Thyroid gland (tissue), 4 donors: ENCODE measurements around the gene KAZN. TPM values are rescaled to one million over a fixed set of nuclear protein-coding genes. Genes with fewer than 3 reads are reported as not detected.

Experiments used
- DNase-seq, 2 donors: peaks; one replicate each; pipeline ENCODE4 v3.0.0-alpha.2; 2019
- H3K27ac ChIP-seq, 3 donors: fragments of 200-600 bp; sonication (generic); 1 replicate in 2 of 3; 2 replicates in 1 of 3; pipeline ENCODE4 v1.5.1; 2016 to 2019; ENCODE audit warnings: mild to moderate bottlenecking in 1 of 3, moderate library complexity in 1 of 3
- H3K27me3 ChIP-seq: fragments of 200-600 bp; sonication (generic); one replicate; pipeline ENCODE4 v1.5.1; 2019
- H3K36me3 ChIP-seq, 2 donors: fragments of 200-600 bp; sonication (generic); one replicate each; pipeline ENCODE4 v1.5.1; 2016 to 2019
- H3K4me1 ChIP-seq, 2 donors: fragments of 200-600 bp; sonication (generic); one replicate each; pipeline ENCODE4 v1.5.1; 2017 to 2019
- H3K4me3 ChIP-seq, 3 donors: fragments of 200-600 bp; sonication (generic); replicated peaks in 1 of 3; 1 replicate in 2 of 3; 2 replicates in 1 of 3; pipeline ENCODE4 v1.5.1; 2016; ENCODE audit warnings: mild to moderate bottlenecking in 1 of 3
- H3K9me3 ChIP-seq: fragments of 200-600 bp; sonication (generic); one replicate; pipeline ENCODE4 v1.5.1; 2017
- CTCF ChIP-seq, 6 experiments: fragments of 200-600 bp in 3 of 6; fragments of 450-650 bp in 3 of 6; sonication (generic) in 3 of 6; IDR thresholded peaks; one replicate each; pipeline ENCODE4 v1.5.1; 2016 to 2019; ENCODE audit warnings: antibody characterized with exemption in 6 of 6, mild to moderate bottlenecking in 2 of 6, inconsistent platforms in 1 of 6, moderate library complexity in 1 of 6
- POLR2A ChIP-seq, 2 donors: fragments of 450-650 bp; IDR thresholded peaks; one replicate each; pipeline ENCODE4 v1.6.1; 2017; ENCODE audit warnings: antibody characterized with exemption in 2 of 2, mild to moderate bottlenecking in 2 of 2, moderate library complexity in 1 of 2
- WGBS, 2 donors: methylation state at CpG; one replicate each; pipeline ENCODE4 v1.1.5; 2017; 5-methylcytosine and 5-hydroxymethylcytosine counted together
- intact Hi-C: fragments of 100-400 bp; cut with DNase I; formaldehyde crosslinking; loops from one replicate; pipeline ENCODE4 v1.15.1; 2023
- total RNA-seq, 4 donors: library from RNA; depleted of rRNA; stranded (reverse); fragments of >200 nt; gene quantifications; one replicate each; pipeline ENCODE4 v1.2.3, GENCODE V29; 2016

The KAZN gene
- total RNA-seq, 4 donors from 2014 or later, result 14.8 to 28.6 (median 18.2) TPM

- TF ChIP-seq CTCF (IDR thresholded peaks at IDR 0.05) (no peak), POLR2A (IDR thresholded peaks at IDR 0.05) (no peak)
- H3K9me3 ChIP-seq, result no peaks in the 10 kb centered on the region
- H3K4me3 ChIP-seq, result no peak overlapping the region
- H3K4me1 ChIP-seq, result no peaks in the 10 kb centered on the region
- H3K27ac ChIP-seq, result no peak overlapping the region
- 90 to 92% methylated on average over 7 to 10 of the region's 10 CpGs for WGBS, 2 donors
- intact Hi-C loops, result no loop called here
- no peaks in the 10 kb centered on the region for H3K36me3 ChIP-seq
- no peaks in the 10 kb centered on the region for H3K27me3 ChIP-seq
- DNase-seq, result no peak
Measured at GRCh38 chr1:15077384-15077783, 478.9 kb downstream of the KAZN start.

- DNase-seq, result no peak
- 72 to 80% methylated on average over 9 to 10 of the region's 10 CpGs for WGBS, 2 donors
- Histone ChIP-seq H3K27ac (no peak overlapping the region), H3K36me3 (no peaks in the 10 kb centered on the region), H3K9me3 (no peaks in the 10 kb centered on the region), H3K4me3 (no peak overlapping the region), H3K27me3 (no peaks in the 10 kb centered on the region), H3K4me1 (no peaks in the 10 kb centered on the region)
- intact Hi-C loops, result no loop called here
- no peak for TF ChIP-seq POLR2A (IDR thresholded peaks at IDR 0.05)
- no peak for TF ChIP-seq CTCF (IDR thresholded peaks at IDR 0.05)
Measured at GRCh38 chr1:15080328-15081007, 482.0 kb downstream of the KAZN start.

DNA sequence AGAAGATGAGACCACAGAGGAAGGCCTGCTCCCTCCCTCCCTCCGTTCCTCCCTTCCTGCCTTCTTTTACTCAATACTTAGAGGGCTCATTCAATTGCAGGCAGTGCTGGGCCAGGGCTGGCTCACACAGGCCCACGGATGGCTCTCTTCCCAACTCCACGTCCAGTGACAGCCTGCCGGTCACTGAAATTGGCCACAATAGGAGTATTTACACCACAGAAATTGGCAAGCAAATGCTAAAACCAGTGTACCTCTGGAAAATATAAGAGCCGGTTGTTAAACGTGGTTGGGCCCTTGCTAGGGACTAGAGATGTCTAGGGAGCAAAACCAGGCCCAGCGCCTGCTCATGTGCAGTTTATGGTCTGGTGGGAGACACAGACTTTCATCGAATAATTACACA is 482.6 kb downstream of the KAZN start:
- H3K36me3 ChIP-seq, result no peaks in the 10 kb centered on the region
- TF ChIP-seq CTCF (IDR thresholded peaks at IDR 0.05) (no peak), POLR2A (IDR thresholded peaks at IDR 0.05) (no peak)
- intact Hi-C loops, result no loop called here
- H3K4me1 ChIP-seq, result no peaks in the 10 kb centered on the region
- no peak for DNase-seq
- H3K4me3 ChIP-seq, result no peak overlapping the region
- H3K9me3 ChIP-seq, result no peaks in the 10 kb centered on the region
- no peak overlapping the region for H3K27ac ChIP-seq
- WGBS, 2 donors, result 62 to 85% methylated on average over 8 of the region's 8 CpGs
- H3K27me3 ChIP-seq, result no peaks in the 10 kb centered on the region

- 92 to 96% methylated on average over 7 of the region's 7 CpGs for WGBS, 2 donors
- TF ChIP-seq CTCF (IDR thresholded peaks at IDR 0.05) (no peak), POLR2A (IDR thresholded peaks at IDR 0.05) (no peak)
- no peak overlapping the region for H3K4me3 ChIP-seq
- intact Hi-C loops, result no loop called here
- H3K27ac ChIP-seq, result no peak overlapping the region
- no peak for DNase-seq
- H3K4me1 ChIP-seq, result peaks cover 0 to under 1% of the 10 kb centered on the region in 2 donors
- H3K9me3 ChIP-seq, result no peaks in the 10 kb centered on the region
- no peaks in the 10 kb centered on the region for H3K36me3 ChIP-seq
- H3K27me3 ChIP-seq, result no peaks in the 10 kb centered on the region
Measured at GRCh38 chr1:15083578-15083977, 485.1 kb downstream of the KAZN start.

DNA sequence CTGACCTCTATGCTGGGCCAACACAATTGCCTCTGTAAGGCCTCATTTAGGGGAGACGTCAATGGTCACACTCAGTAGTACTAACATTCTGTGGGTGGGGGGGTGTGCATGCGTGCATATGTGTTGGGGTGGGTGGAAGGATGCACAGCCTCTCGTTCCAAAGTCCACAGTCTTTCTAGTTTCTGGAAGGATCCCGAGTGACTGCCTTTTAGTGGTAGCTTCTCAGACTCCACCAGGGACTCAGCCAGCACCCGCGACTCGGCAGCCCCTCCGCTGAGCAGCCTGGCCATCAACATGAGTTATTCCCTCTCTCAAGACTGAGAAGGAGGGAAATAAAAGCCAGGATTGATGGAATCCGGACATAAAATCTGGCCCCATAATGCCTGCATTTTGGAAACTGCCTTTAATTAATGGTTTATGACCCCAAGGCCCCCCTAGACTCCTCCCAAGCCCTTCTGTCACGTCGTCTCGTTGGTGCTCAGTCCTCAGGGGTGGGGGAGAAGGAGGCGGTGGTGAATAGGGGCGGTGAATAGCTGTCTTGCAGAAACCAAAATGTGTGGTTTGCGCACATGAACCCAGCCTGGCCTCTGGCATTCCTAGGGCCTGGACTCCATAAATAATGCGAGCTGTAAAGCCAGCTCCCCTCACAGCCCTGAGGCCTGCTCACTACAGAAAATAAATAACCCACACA is 489.9 kb downstream of the KAZN start:
- H3K27me3 ChIP-seq, result no peaks in the 10 kb centered on the region
- 61 to 67% methylated on average over 16 of the region's 16 CpGs for WGBS, 2 donors
- H3K9me3 ChIP-seq, result no peaks in the 10 kb centered on the region
- DNase-seq, result no peak
- intact Hi-C loops, result no loop called here
- TF ChIP-seq POLR2A (IDR thresholded peaks at IDR 0.05) (no peak), CTCF (IDR thresholded peaks at IDR 0.05) (no peak)
- H3K4me1 ChIP-seq, result peaks cover 18 to 25% of the 10 kb centered on the region in 2 donors
- peak overlapping the region in 1 of 3 donors; percentile 66 for H3K27ac ChIP-seq
- no peak overlapping the region for H3K4me3 ChIP-seq
- H3K36me3 ChIP-seq, result no peaks in the 10 kb centered on the region
